BJ (cell line): ENCODE measurements around the gene HIPK1. TPM values are rescaled to one million over a fixed set of nuclear protein-coding genes. Genes with fewer than 3 reads are reported as not detected.

Experiments used
- CTCF ChIA-PET: fragments of 350-600 bp; formaldehyde crosslinking; extraction: SDS; loops from one replicate; lab custom pipeline; 2021; ENCODE audit warnings: antibody characterized with exemption, inconsistent platforms; lab: Yijun Ruan, JAX
- POLR2A ChIA-PET: fragments of 300-600 bp; sonication (Branson Sonifier 250); formaldehyde crosslinking; extraction: SDS; loops from one replicate; lab custom pipeline; 2021; ENCODE audit warnings: antibody characterized with exemption; lab: Charles Lee
- DNase-seq: peaks from one replicate; pipeline ENCODE4 v3.0.0-alpha.2; 2011; ENCODE audit warnings: low read depth
- H3K27me3 ChIP-seq: 2 replicates; pipeline ENCODE4 v1.6.0; 2011; ENCODE audit warnings: low read length; ENCODE audit not compliant: control insufficient read depth, insufficient read depth
- H3K36me3 ChIP-seq: 2 replicates; pipeline ENCODE4 v1.5.1; 2011; ENCODE audit warnings: low read length; ENCODE audit not compliant: control insufficient read depth, insufficient read depth
- H3K4me3 ChIP-seq: 2 replicates; pipeline ENCODE4 v1.5.1; 2011; ENCODE audit warnings: low read depth, mild to moderate bottlenecking, control low read depth, low read length
- polyA plus RNA-seq: library from polyadenylated mRNA; depleted of rRNA; stranded (reverse); fragments of >200 nt; gene quantifications from 2 replicates; pipeline ENCODE4 v1.2.3, GENCODE V29; 2011
- TF ChIP-seq, protein P1 (sequence below): IDR thresholded peaks from 2 replicates; pipeline ENCODE4 v1.5.1; 2011; ENCODE audit warnings: low read depth, mild to moderate bottlenecking, control low read depth, inconsistent platforms, low read length, moderate library complexity; ENCODE audit not compliant: insufficient read depth

The HIPK1 gene
- polyA plus RNA-seq, 1 experiment: 29.7 TPM

DNA sequence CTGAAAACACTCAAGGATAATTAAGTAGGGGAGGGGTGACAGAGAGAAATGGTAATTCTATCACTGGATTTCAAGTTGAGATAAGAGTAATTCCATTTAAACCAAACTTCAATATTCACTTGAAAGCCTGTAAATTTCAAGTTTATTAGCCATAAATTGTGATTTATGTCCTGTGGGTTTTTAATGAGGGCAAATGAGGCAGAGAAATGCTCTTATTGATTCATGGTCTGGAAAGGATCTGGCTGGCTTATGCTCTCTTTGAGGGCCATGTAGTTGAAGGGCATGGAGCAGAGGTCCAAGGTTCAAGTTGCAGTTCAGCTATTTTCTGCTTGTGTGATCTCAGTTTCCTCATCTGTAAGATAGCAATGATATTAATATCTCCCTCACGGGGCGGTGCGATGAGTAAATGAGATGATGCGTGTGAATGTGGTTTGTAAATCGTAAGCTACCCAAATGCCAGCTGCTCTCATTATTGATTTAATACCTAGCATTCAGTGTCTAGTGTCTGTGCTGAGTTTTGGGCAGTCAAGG is 62.4 kb downstream of the HIPK1 start:
- CTCF ChIA-PET: no interaction called here
- TF ChIP-seq, protein P1, sequence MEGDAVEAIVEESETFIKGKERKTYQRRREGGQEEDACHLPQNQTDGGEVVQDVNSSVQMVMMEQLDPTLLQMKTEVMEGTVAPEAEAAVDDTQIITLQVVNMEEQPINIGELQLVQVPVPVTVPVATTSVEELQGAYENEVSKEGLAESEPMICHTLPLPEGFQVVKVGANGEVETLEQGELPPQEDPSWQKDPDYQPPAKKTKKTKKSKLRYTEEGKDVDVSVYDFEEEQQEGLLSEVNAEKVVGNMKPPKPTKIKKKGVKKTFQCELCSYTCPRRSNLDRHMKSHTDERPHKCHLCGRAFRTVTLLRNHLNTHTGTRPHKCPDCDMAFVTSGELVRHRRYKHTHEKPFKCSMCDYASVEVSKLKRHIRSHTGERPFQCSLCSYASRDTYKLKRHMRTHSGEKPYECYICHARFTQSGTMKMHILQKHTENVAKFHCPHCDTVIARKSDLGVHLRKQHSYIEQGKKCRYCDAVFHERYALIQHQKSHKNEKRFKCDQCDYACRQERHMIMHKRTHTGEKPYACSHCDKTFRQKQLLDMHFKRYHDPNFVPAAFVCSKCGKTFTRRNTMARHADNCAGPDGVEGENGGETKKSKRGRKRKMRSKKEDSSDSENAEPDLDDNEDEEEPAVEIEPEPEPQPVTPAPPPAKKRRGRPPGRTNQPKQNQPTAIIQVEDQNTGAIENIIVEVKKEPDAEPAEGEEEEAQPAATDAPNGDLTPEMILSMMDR: no peak
- no peak for DNase-seq
- no peak overlapping the region for H3K4me3 ChIP-seq
- no peaks in the 10 kb centered on the region for H3K36me3 ChIP-seq
- H3K27me3 ChIP-seq: 0 out of 2 replicates have a peak, but pooled peaks cover 1% of the 10 kb centered on the region
- POLR2A ChIA-PET: no interaction called here

DNA sequence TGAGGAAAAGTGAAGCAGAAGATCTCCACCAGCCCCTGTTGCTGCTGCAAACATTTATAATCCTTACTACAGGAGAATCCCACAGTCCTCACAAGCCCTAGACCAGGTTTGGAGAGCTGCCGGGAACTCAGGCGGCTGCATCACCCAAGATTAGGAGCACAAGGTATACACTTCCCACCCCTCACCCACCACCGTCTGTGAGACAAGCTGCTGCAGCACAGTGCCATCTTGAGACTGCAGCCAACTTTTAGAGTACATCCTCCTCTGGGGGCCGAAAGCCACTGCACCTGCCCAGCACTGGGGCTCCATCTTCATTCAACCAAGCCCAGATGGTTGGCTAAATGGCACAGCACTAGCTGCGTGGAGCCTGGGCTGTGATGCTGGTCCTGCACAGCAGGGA is 63.9 kb downstream of the HIPK1 start:
- ChIA-PET CTCF (interaction anchor here (1.0 to 1.8 kb wide), 3 partner anchors 11 to 23 kb away, joined by 3 to 7 read pairs (median 4); partner anchors contain the start of gene OLFML3), POLR2A (no interaction called here)
- TF ChIP-seq, protein P1: no peak
- Histone ChIP-seq H3K27me3 (0 out of 2 replicates have a peak, but pooled peaks cover 1% of the 10 kb centered on the region), H3K4me3 (no peak overlapping the region), H3K36me3 (no peaks in the 10 kb centered on the region)
- no peak for DNase-seq

DNA sequence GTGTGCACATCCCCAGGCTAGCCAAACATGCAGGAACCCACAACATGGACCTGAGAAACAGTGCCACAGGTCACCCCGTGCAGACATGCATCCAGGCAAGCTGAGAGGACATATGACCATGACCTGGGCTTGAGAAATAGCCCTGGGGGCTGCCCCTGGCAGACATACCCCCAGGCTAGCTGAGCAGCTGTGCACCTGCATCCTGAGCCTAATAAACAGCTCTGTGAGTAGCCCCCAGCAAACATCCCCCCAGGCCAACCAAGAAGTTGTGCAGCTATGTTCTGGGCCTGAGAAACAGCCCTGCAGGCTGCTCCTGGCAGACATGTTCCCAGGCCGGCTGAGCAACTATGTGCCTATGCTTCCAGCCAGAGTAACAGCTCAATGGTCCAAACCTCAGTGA is 64.6 kb downstream of the HIPK1 start:
- ChIA-PET CTCF (interaction anchor here (0.8 to 1.8 kb wide), 3 partner anchors 10 to 16 kb away, joined by 3 to 7 read pairs (median 4); partner anchors contain the start of gene OLFML3), POLR2A (no interaction called here)

DNA sequence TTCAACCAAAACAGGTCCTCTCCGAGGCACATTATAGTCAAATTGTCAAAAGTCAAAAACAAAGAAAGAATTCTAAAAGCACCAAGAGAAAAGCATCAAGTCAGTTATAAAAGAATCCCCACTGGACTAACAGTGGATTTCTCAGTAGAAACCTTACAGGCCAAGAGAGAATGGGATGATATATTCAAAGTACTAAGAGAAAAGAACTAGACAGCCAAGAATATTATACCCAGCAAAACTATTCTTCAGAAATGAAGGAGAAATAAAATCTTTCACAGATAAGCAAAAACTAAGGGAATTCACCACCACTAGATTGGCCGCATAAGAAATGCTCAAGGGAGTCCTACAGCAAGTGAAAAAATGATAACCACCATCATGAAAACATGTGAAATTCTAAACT is 66.3 kb downstream of the HIPK1 start:
- Histone ChIP-seq H3K27me3 (peaks cover 2% of the 10 kb centered on the region; the same call in 1 of the 2 replicates), H3K36me3 (no peaks in the 10 kb centered on the region), H3K4me3 (no peak overlapping the region)
- TF ChIP-seq, protein P1: no peak
- ChIA-PET POLR2A (no interaction called here), CTCF (no interaction called here)
- DNase-seq: no peak

More for the DNA sequence above, 64.6 kb downstream of the HIPK1 start:
- DNase-seq: no peak
- Histone ChIP-seq H3K4me3 (no peak overlapping the region), H3K36me3 (no peaks in the 10 kb centered on the region), H3K27me3 (0 out of 2 replicates have a peak, but pooled peaks cover 1% of the 10 kb centered on the region)
- TF ChIP-seq, protein P1: no peak

DNA sequence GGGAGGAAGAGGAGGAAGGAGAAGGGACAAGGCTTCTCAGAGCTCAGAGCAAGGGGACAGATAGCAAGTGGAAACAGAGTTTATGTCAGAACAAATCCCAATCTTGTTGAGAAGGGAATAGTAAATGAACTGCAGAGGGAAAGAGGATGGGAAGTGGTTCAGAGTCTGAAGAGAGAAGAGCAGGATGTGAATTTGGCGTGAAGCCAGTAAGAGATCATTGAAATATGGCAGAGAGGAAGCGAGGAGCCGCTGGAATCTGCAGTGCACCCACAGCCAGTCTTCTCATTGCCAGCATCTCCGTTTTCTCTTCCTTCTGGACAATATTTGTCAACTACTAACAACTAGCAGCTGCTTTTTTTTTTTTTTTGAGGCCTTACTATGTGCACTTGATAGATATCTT is 69.2 kb downstream of the HIPK1 start:
- CTCF ChIA-PET: interaction anchor here (1.3 kb wide), 1 partner anchor 22 kb away, joined by 4 read pairs; no protein-coding TSS in a partner anchor
- Histone ChIP-seq H3K36me3 (no peaks in the 10 kb centered on the region), H3K27me3 (peaks cover 4% of the 10 kb centered on the region), H3K4me3 (no peak overlapping the region)
- POLR2A ChIA-PET: no interaction called here
- DNase-seq: no peak
- TF ChIP-seq, protein P1: no peak
